HepG2 (cell line): ENCODE measurements around the gene TBCCD1. TPM values are rescaled to one million over a fixed set of nuclear protein-coding genes. Genes with fewer than 3 reads are reported as not detected.

ENCODE experiments used
- AFF4 ChIP-seq: sonication (generic); formaldehyde crosslinking; IDR thresholded peaks from 2 replicates; pipeline ENCODE4 v1.4.0; 2020; ENCODE audit warnings: missing genetic modification reagents
- ATRX ChIP-seq: sonication (generic); formaldehyde crosslinking; IDR thresholded peaks from 2 replicates; pipeline ENCODE4 v1.4.0; 2020; ENCODE audit warnings: missing genetic modification reagents, borderline replicate concordance
- CEBPB ChIP-seq: IDR thresholded peaks from 2 replicates; pipeline ENCODE4 v1.6.1; 2011; ENCODE audit warnings: low read depth, low read length, improper control_type of control experiment, borderline replicate concordance
- CHD2 ChIP-seq: IDR thresholded peaks from 2 replicates; pipeline ENCODE4 v1.6.1; 2011; ENCODE audit warnings: low read depth, low read length, improper control_type of control experiment
- EP300 ChIP-seq, 3 experiments: sonication (generic) in 1 of 3; formaldehyde crosslinking in 1 of 3; IDR thresholded peaks; 2 replicates each; pipeline versions ENCODE4 v1.5.1 to v1.6.1; 2011 to 2020; ENCODE audit warnings: low read depth in 2 of 3, low read length in 2 of 3, borderline replicate concordance in 1 of 3, improper control_type of control experiment in 1 of 3, mild to moderate bottlenecking in 1 of 3, missing genetic modification reagents in 1 of 3, moderate library complexity in 1 of 3
- KLF15 ChIP-seq: sonication (generic); formaldehyde crosslinking; IDR thresholded peaks from 2 replicates; pipeline ENCODE4 v1.8.1; 2023; ENCODE audit warnings: borderline replicate concordance, mild to moderate bottlenecking, inconsistent platforms, missing genetic modification reagents, mixed read lengths
- POLR2G ChIP-seq: fragments of 200-400 bp; formaldehyde crosslinking; IDR thresholded peaks from 2 replicates; pipeline ENCODE4 v1.6.1; 2018; ENCODE audit warnings: mild to moderate bottlenecking, low read depth, low read length, moderate library complexity
- RELA ChIP-seq: sonication (generic); formaldehyde crosslinking; IDR thresholded peaks from 2 replicates; pipeline ENCODE4 v1.4.0; 2020; ENCODE audit warnings: missing genetic modification reagents
- ZFP62 ChIP-seq: sonication (generic); formaldehyde crosslinking; IDR thresholded peaks from 2 replicates; pipeline ENCODE4 v1.4.0; 2020; ENCODE audit warnings: missing genetic modification reagents
- ZNF264 ChIP-seq: sonication (generic); formaldehyde crosslinking; IDR thresholded peaks from 2 replicates; pipeline ENCODE4 v1.4.0; 2020; ENCODE audit warnings: missing genetic modification reagents
- ZNF382 ChIP-seq: sonication (generic); formaldehyde crosslinking; IDR thresholded peaks from 2 replicates; pipeline ENCODE4 v1.5.0; 2020; ENCODE audit warnings: missing genetic modification reagents, mild to moderate bottlenecking, borderline replicate concordance
- ZNF644 ChIP-seq: IDR thresholded peaks from 2 replicates; pipeline ENCODE4 v1.6.1; 2016; ENCODE audit warnings: low read depth
- ZNF768 ChIP-seq: sonication (generic); formaldehyde crosslinking; IDR thresholded peaks from 2 replicates; pipeline ENCODE4 v1.4.0; 2020; ENCODE audit warnings: missing genetic modification reagents
- polyA plus RNA-seq, 8 experiments: library from polyadenylated mRNA; depleted of rRNA in 3 of 8; stranded (reverse) in 7 of 8; unstranded in 1 of 8; fragments of >200 nt; fragmentation: Illumina TruSeq in 4 of 8; extraction: Trizol in 4 of 8; gene quantifications; 2 replicates each; pipeline versions ENCODE4 v1.2.1 to v1.2.3, GENCODE V29; 2011 to 2016; ENCODE audit warnings: low read depth in 4 of 8, missing spikeins in 1 of 8, mixed read lengths in 1 of 8; ENCODE audit not compliant: insufficient read depth in 1 of 8
- total RNA-seq, 5 experiments: library from RNA; depleted of rRNA; stranded (reverse); fragments of >200 nt; fragmentation: Illumina TruSeq; extraction: Trizol; gene quantifications; 2 replicates each; pipeline ENCODE4 v1.2.3, GENCODE V29; 2016; ENCODE audit warnings: low read depth in 1 of 5
- TF ChIP-seq, protein P1 (sequence below): IDR thresholded peaks from 2 replicates; pipeline ENCODE4 v1.6.1; 2012; ENCODE audit warnings: inconsistent platforms
- TF ChIP-seq, protein P2 (sequence below): sonication (generic); formaldehyde crosslinking; IDR thresholded peaks from 2 replicates; pipeline ENCODE4 v1.5.0; 2020; ENCODE audit warnings: mild to moderate bottlenecking, missing genetic modification reagents, borderline replicate concordance

Gene TBCCD1
- total and polyA plus RNA-seq, 2 of the 13 experiments (the other 11 are each of a cell fraction or from before 2014, with no cell fraction given): 13.6 to 16.2 TPM

GRCh38 chr3:186614597-186615483, 47.7 kb upstream of the TBCCD1 start (continued):
- no peak for TF ChIP-seq EP300 (IDR thresholded peaks at IDR 0.05; ENCODE audit: low read depth in 2 of 2, low read length in 2 of 2)
- no peak for TF ChIP-seq EP300 (CRISPR knock-in tag; IDR thresholded peaks at IDR 0.05; ENCODE audit: borderline replicate concordance)
- TF ChIP-seq ZNF382: no peak
- no peak for TF ChIP-seq RELA (CRISPR knock-in tag)
- TF ChIP-seq ZNF768 (CRISPR knock-in tag): no peak
- TF ChIP-seq ZNF264: no peak
- TF ChIP-seq KLF15 (CRISPR knock-in tag): no peak
- TF ChIP-seq, protein P1, sequence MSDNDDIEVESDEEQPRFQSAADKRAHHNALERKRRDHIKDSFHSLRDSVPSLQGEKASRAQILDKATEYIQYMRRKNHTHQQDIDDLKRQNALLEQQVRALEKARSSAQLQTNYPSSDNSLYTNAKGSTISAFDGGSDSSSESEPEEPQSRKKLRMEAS: no peak
- peak; percentile 28; the same call in 1 of the 2 replicates for TF ChIP-seq AFF4 (CRISPR knock-in tag)
- TF ChIP-seq, protein P2, sequence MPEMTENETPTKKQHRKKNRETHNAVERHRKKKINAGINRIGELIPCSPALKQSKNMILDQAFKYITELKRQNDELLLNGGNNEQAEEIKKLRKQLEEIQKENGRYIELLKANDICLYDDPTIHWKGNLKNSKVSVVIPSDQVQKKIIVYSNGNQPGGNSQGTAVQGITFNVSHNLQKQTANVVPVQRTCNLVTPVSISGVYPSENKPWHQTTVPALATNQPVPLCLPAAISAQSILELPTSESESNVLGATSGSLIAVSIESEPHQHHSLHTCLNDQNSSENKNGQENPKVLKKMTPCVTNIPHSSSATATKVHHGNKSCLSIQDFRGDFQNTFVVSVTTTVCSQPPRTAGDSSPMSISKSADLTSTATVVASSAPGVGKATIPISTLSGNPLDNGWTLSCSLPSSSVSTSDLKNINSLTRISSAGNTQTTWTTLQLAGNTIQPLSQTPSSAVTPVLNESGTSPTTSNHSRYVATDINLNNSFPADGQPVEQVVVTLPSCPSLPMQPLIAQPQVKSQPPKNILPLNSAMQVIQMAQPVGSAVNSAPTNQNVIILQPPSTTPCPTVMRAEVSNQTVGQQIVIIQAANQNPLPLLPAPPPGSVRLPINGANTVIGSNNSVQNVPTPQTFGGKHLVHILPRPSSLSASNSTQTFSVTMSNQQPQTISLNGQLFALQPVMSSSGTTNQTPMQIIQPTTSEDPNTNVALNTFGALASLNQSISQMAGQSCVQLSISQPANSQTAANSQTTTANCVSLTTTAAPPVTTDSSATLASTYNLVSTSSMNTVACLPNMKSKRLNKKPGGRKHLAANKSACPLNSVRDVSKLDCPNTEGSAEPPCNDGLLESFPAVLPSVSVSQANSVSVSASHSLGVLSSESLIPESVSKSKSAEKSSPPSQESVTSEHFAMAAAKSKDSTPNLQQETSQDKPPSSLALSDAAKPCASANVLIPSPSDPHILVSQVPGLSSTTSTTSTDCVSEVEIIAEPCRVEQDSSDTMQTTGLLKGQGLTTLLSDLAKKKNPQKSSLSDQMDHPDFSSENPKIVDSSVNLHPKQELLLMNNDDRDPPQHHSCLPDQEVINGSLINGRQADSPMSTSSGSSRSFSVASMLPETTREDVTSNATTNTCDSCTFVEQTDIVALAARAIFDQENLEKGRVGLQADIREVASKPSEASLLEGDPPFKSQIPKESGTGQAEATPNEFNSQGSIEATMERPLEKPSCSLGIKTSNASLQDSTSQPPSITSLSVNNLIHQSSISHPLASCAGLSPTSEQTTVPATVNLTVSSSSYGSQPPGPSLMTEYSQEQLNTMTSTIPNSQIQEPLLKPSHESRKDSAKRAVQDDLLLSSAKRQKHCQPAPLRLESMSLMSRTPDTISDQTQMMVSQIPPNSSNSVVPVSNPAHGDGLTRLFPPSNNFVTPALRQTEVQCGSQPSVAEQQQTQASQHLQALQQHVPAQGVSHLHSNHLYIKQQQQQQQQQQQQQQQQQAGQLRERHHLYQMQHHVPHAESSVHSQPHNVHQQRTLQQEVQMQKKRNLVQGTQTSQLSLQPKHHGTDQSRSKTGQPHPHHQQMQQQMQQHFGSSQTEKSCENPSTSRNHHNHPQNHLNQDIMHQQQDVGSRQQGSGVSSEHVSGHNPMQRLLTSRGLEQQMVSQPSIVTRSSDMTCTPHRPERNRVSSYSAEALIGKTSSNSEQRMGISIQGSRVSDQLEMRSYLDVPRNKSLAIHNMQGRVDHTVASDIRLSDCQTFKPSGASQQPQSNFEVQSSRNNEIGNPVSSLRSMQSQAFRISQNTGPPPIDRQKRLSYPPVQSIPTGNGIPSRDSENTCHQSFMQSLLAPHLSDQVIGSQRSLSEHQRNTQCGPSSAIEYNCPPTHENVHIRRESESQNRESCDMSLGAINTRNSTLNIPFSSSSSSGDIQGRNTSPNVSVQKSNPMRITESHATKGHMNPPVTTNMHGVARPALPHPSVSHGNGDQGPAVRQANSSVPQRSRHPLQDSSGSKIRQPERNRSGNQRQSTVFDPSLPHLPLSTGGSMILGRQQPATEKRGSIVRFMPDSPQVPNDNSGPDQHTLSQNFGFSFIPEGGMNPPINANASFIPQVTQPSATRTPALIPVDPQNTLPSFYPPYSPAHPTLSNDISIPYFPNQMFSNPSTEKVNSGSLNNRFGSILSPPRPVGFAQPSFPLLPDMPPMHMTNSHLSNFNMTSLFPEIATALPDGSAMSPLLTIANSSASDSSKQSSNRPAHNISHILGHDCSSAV (CRISPR knock-in tag): no peak
- no peak for TF ChIP-seq ATRX (CRISPR knock-in tag)
- no peak for TF ChIP-seq ZNF644 (CRISPR knock-in tag)
- TF ChIP-seq CHD2: no peak
- no peak for TF ChIP-seq ZFP62
- TF ChIP-seq POLR2G: no peak; the same call in 1 of the 2 replicates
- TF ChIP-seq CEBPB: no peak
